Measurements from ENCODE around the gene CMTR2.

Gene CMTR2

GRCh38 chr16:71287454-71287853 lies 1.7 kb downstream of the CMTR2 start:
- CTCF ChIA-PET = interaction anchor here (2.2 to 2.3 kb wide), 2 partner anchors 11 to 24 kb away, joined by 6 to 16 read pairs; no protein-coding TSS in a partner anchor
- TF ChIP-seq CTCF (IDR thresholded peaks at IDR 0.05; ENCODE audit: control extremely low read depth, extremely low read depth, low read depth, missing control alignments) = no peak

GRCh38 chr16:71283612-71284011 lies 5.6 kb downstream of the CMTR2 start:
- ChIA-PET POLR2A (no interaction called here), CTCF (interaction anchor here (1.2 kb wide), 1 partner anchor 8 kb away, joined by 3 read pairs; no protein-coding TSS in a partner anchor)
- DNase-seq (ENCODE audit: extremely low spot score) = no peak
- TF ChIP-seq CTCF (IDR thresholded peaks at IDR 0.05; ENCODE audit: control extremely low read depth, extremely low read depth, low read depth, missing control alignments) = no peak

More at GRCh38 chr16:71287454-71287853, 1.7 kb downstream of the CMTR2 start:
- POLR2A ChIA-PET = no interaction called here
- DNase-seq (ENCODE audit: extremely low spot score) = no peak

- ChIA-PET CTCF (no interaction called here), POLR2A (no interaction called here)
- TF ChIP-seq CTCF (IDR thresholded peaks at IDR 0.05; ENCODE audit: control extremely low read depth, extremely low read depth, low read depth, missing control alignments) = no peak
- DNase-seq (ENCODE audit: extremely low spot score) = no peak
These were observed 6.3 kb downstream of the CMTR2 start for GRCh38 chr16:71282943-71283342.

- CTCF ChIA-PET = interaction anchor here (1.2 to 1.3 kb wide), 2 partner anchors 11 to 39 kb away, joined by 5 to 6 read pairs; no protein-coding TSS in a partner anchor
- POLR2A ChIA-PET = no interaction called here
- TF ChIP-seq CTCF (IDR thresholded peaks at IDR 0.05; ENCODE audit: control extremely low read depth, extremely low read depth, low read depth, missing control alignments) = no peak
- no peak for DNase-seq (ENCODE audit: extremely low spot score)
These were observed 12.4 kb downstream of the CMTR2 start for GRCh38 chr16:71276589-71277334.

GRCh38 chr16:71273384-71273783 lies 15.8 kb downstream of the CMTR2 start:
- ChIA-PET POLR2A (no interaction called here), CTCF (no interaction called here)
- no peak for TF ChIP-seq CTCF (IDR thresholded peaks at IDR 0.05; ENCODE audit: control extremely low read depth, extremely low read depth, low read depth, missing control alignments)
- no peak for DNase-seq (ENCODE audit: extremely low spot score)

GRCh38 chr16:71264299-71264698 lies 24.9 kb downstream of the CMTR2 start:
- POLR2A ChIA-PET = no interaction called here
- CTCF ChIA-PET = no interaction called here
- TF ChIP-seq CTCF (IDR thresholded peaks at IDR 0.05; ENCODE audit: control extremely low read depth, extremely low read depth, low read depth, missing control alignments) = no peak
- DNase-seq (ENCODE audit: extremely low spot score) = no peak
